HG03196 (cell line): ENCODE data around the gene EPHA3.

Experiments used
- ATAC-seq: cut with Tn5 transposase; IDR thresholded peaks from one replicate; pipeline ENCODE4 v1.9.1; 2021; ENCODE audit not compliant: unreplicated experiment

EPHA3 gene

GRCh38 chr3:89527736-89528305 lies 420.4 kb downstream of the EPHA3 start:
- no peak for ATAC-seq
